NK-92 (cell line): Measurements from ENCODE around the gene SMCO2.

ENCODE experiments used
- DNase-seq: peaks from one replicate; lab custom pipeline; 2025; ENCODE audit not compliant: unreplicated experiment; lab: John Stamatoyannopoulos, UW

Gene SMCO2

GRCh38 chr12:27446436-27446835 is at the start of gene SMCO2:
Gene SMCO2 (plus strand): TSS chr12:27446736. CDS start chr12:27470632, 23,896 bp downstream.
- DNase-seq, result no peak

GRCh38 chr12:27398466-27398865 is 48.1 kb upstream of the SMCO2 start:
- DNase-seq, result no peak

- no peak for DNase-seq
These were observed 47.5 kb upstream of the SMCO2 start for GRCh38 chr12:27399074-27399473.

- DNase-seq, result no peak
These were observed 45.6 kb upstream of the SMCO2 start for GRCh38 chr12:27400856-27401354.

GRCh38 chr12:27412047-27412446 is 34.5 kb upstream of the SMCO2 start:
- no peak for DNase-seq

- no peak for DNase-seq
These were observed 23.8 kb upstream of the SMCO2 start for GRCh38 chr12:27422697-27423096.

GRCh38 chr12:27424631-27425230 is 21.8 kb upstream of the SMCO2 start:
- DNase-seq, result no peak

- no peak for DNase-seq
These were observed 21.2 kb upstream of the SMCO2 start for GRCh38 chr12:27425306-27425705.

GRCh38 chr12:27426743-27427487 is 19.6 kb upstream of the SMCO2 start:
- no peak for DNase-seq

- no peak for DNase-seq
These were observed 18.7 kb upstream of the SMCO2 start for GRCh38 chr12:27427824-27428223.

- DNase-seq, result no peak
These were observed 18.1 kb upstream of the SMCO2 start for GRCh38 chr12:27428466-27428865.

- no peak for DNase-seq
These were observed 16.9 kb upstream of the SMCO2 start for GRCh38 chr12:27429606-27430005.

GRCh38 chr12:27431185-27431584 is 15.4 kb upstream of the SMCO2 start:
- no peak for DNase-seq

- DNase-seq, result no peak
These were observed 11.6 kb upstream of the SMCO2 start for GRCh38 chr12:27434673-27435565.

GRCh38 chr12:27436029-27436428 is 10.5 kb upstream of the SMCO2 start:
- no peak for DNase-seq

- DNase-seq, result no peak
These were observed 9.8 kb upstream of the SMCO2 start for GRCh38 chr12:27436768-27437167.

- DNase-seq, result no peak
These were observed 8.7 kb upstream of the SMCO2 start for GRCh38 chr12:27437839-27438238.

GRCh38 chr12:27447761-27448160 is 1.2 kb downstream of the SMCO2 start:
- no peak for DNase-seq

- no peak for DNase-seq
These were observed 2.5 kb downstream of the SMCO2 start for GRCh38 chr12:27449026-27449425.

GRCh38 chr12:27449893-27450534 is 3.5 kb downstream of the SMCO2 start:
- no peak for DNase-seq
